ENCODE data around the gene TMCO4.

The TMCO4 gene

GRCh38 chr1:19710825-19711611 lies 88.7 kb downstream of the TMCO4 start:
- DNase-seq: no peak

- no peak for DNase-seq
Observed at GRCh38 chr1:19709260-19709793, 90.4 kb downstream of the TMCO4 start.

- no peak for DNase-seq
Observed at GRCh38 chr1:19708567-19709110, 91.1 kb downstream of the TMCO4 start.

- no peak for DNase-seq
Observed at GRCh38 chr1:19706136-19706535, 93.6 kb downstream of the TMCO4 start.

GRCh38 chr1:19705464-19705863 lies 94.3 kb downstream of the TMCO4 start:
- no peak for DNase-seq

- peak; percentile 53 to 59 for DNase-seq
Observed at GRCh38 chr1:19704247-19705113, 95.2 kb downstream of the TMCO4 start.

- DNase-seq: no peak
Observed at GRCh38 chr1:19703280-19703679, 96.4 kb downstream of the TMCO4 start.

- no peak for DNase-seq
Observed at GRCh38 chr1:19700079-19700777, 99.5 kb downstream of the TMCO4 start.

GRCh38 chr1:19698181-19698580 lies 101.5 kb downstream of the TMCO4 start:
- no peak for DNase-seq

- DNase-seq: no peak
Observed at GRCh38 chr1:19696820-19697219, 102.9 kb downstream of the TMCO4 start.

- no peak for DNase-seq
Observed at GRCh38 chr1:19695772-19696171, 103.9 kb downstream of the TMCO4 start.

GRCh38 chr1:19694298-19694697 lies 105.4 kb downstream of the TMCO4 start:
- DNase-seq: no peak

GRCh38 chr1:19690342-19690741 lies 109.4 kb downstream of the TMCO4 start:
- no peak for DNase-seq

- no peak for DNase-seq
Observed at GRCh38 chr1:19689856-19690255, 109.9 kb downstream of the TMCO4 start.

GRCh38 chr1:19689085-19689757 lies 110.5 kb downstream of the TMCO4 start:
- DNase-seq: no peak

- DNase-seq: peak; percentile 11 to 12
Observed at GRCh38 chr1:19688041-19688842, 111.5 kb downstream of the TMCO4 start.

- no peak for DNase-seq
Observed at GRCh38 chr1:19687414-19687813, 112.3 kb downstream of the TMCO4 start.

- DNase-seq: no peak
Observed at GRCh38 chr1:19685994-19686393, 113.7 kb downstream of the TMCO4 start.

- DNase-seq: no peak
Observed at GRCh38 chr1:19684677-19685076, 115.0 kb downstream of the TMCO4 start.

- no peak for DNase-seq
Observed at GRCh38 chr1:19683351-19683750, 116.4 kb downstream of the TMCO4 start.

- no peak for DNase-seq
Observed at GRCh38 chr1:19682901-19683300, 116.8 kb downstream of the TMCO4 start.

Data from activated CD4-positive, alpha-beta T cell treated with anti-CD3 and anti-CD28 coated beads, Interleukin-2, amount 50 U/mL, for 4 hours (primary cell).